ENCODE measurements around the gene CDC45. TPM values are rescaled to one million over a fixed set of nuclear protein-coding genes. Genes with fewer than 3 reads are reported as not detected.

Gene CDC45
- total RNA-seq, 1 experiment from 2014 or later = 29.1 TPM

DNA sequence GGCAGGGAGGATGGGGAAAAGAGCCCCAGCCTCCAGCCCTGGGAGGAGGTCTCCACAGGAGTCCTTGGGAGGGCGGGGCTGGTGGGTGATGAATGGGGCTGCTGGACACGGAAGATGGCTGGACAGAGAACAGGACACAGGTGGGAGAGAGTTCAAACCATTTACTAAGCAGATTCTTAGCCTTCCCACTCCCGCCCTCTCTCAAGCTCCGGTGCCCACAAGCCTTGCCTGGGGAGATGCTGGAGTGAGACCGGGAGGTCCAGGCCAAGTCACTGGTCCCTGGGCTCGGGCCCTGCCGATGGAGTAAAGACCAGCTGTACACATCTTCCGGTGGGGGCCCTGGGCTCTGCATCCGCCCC lies 43.1 kb downstream of the CDC45 start:
- intact Hi-C loops (cut with micrococcal nuclease; ENCODE audit: unreplicated experiment) = no loop called here
- no peaks in the 10 kb centered on the region for H3K9me2 ChIP-seq (ENCODE audit: insufficient read depth)
- no peaks in the 10 kb centered on the region for H3K36me3 ChIP-seq (ENCODE audit: low read depth)
- CTCF ChIA-PET = no interaction called here
- H3K27ac ChIP-seq = no peak overlapping the region
- DNase-seq = no peak
- no peaks in the 10 kb centered on the region for H3K79me2 ChIP-seq (ENCODE audit: low read depth)
- no peak for TF ChIP-seq EZH2 (IDR thresholded peaks at IDR 0.05; ENCODE audit: low read depth)
- TF ChIP-seq, protein P1, sequence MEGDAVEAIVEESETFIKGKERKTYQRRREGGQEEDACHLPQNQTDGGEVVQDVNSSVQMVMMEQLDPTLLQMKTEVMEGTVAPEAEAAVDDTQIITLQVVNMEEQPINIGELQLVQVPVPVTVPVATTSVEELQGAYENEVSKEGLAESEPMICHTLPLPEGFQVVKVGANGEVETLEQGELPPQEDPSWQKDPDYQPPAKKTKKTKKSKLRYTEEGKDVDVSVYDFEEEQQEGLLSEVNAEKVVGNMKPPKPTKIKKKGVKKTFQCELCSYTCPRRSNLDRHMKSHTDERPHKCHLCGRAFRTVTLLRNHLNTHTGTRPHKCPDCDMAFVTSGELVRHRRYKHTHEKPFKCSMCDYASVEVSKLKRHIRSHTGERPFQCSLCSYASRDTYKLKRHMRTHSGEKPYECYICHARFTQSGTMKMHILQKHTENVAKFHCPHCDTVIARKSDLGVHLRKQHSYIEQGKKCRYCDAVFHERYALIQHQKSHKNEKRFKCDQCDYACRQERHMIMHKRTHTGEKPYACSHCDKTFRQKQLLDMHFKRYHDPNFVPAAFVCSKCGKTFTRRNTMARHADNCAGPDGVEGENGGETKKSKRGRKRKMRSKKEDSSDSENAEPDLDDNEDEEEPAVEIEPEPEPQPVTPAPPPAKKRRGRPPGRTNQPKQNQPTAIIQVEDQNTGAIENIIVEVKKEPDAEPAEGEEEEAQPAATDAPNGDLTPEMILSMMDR (conservative IDR thresholded peaks at IDR 0.05) = no peak
- H3K4me1 ChIP-seq (replicated peaks; ENCODE audit: insufficient read depth) = no peaks in the 10 kb centered on the region
- H3F3A ChIP-seq (ENCODE audit: insufficient read depth, low read depth) = no peaks in the 10 kb centered on the region
- H3K9me3 ChIP-seq (ENCODE audit: insufficient read depth, low read depth) = no peaks in the 10 kb centered on the region
- H3K27me3 ChIP-seq (ENCODE audit: insufficient read depth, low read depth) = no peaks in the 10 kb centered on the region
- POLR2A ChIA-PET (ENCODE audit: unreplicated experiment) = no interaction called here
- no peak overlapping the region for H3K4me2 ChIP-seq
- H2AFZ ChIP-seq = no peak overlapping the region
- no peaks in the 10 kb centered on the region for H4K20me1 ChIP-seq (ENCODE audit: insufficient read depth)
- BruUV-seq (replicated peaks) = no TSS peak
- no peak overlapping the region for H3K4me3 ChIP-seq

DNA sequence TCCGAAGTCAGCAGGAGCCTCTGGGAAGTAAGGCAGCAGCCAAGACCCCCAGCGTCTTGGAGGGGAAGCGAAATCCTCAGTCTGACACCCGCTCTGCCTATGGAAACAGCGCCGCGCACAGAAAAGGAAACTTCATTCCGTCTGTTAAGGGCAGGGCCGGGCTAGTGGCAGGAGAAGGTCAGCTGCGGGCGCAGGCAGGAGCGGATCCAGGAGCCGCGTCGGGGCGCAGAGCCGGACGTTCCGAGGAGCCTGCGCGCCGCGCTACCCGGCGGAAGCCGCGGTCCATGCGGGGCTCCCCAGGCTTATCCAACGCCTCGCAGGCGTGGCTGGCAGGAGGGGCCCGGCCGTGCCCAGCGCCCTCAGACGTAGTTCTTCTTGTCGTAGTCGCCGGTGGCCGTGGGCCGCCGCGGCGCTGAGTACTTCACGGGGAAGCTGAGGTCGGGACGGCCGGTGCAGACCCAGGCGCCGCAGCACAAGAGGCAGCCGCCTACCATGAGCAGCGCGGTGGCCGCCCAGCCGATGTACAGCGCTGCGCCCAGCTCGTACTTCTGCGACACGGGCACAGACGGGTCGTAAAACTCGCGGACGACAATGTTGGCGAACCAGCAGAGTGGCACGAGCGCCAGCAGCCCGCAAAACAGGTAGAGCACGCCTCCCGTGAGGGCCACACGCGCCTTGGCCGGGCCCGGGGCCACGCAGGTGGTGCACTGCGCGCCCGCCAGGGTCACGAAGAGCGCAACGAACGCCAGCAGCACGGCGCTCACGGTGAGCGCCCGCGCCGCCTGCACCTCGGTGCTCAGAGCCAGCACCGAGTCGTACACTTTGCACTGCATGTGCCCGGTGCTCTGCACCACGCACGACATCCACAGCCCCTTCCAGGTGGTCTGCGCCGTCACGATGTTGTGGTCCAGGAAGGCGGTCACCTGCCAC lies 43.8 kb downstream of the CDC45 start:
- H3K79me2 ChIP-seq (ENCODE audit: low read depth) = no peaks in the 10 kb centered on the region
- no peaks in the 10 kb centered on the region for H3K9me3 ChIP-seq (ENCODE audit: insufficient read depth, low read depth)
- H3K4me3 ChIP-seq = no peak overlapping the region
- ChIA-PET CTCF (no interaction called here), POLR2A (ENCODE audit: unreplicated experiment) (no interaction called here)
- H3K27me3 ChIP-seq (ENCODE audit: insufficient read depth, low read depth) = no peaks in the 10 kb centered on the region
- H3K4me2 ChIP-seq = no peak overlapping the region
- H4K20me1 ChIP-seq (ENCODE audit: insufficient read depth) = no peaks in the 10 kb centered on the region
- H3K9me2 ChIP-seq (ENCODE audit: insufficient read depth) = no peaks in the 10 kb centered on the region
- no peak overlapping the region for H3K27ac ChIP-seq
- no peaks in the 10 kb centered on the region for H3K36me3 ChIP-seq (ENCODE audit: low read depth)
- H3K4me1 ChIP-seq (replicated peaks; ENCODE audit: insufficient read depth) = no peaks in the 10 kb centered on the region
- TF ChIP-seq, protein P1 (conservative IDR thresholded peaks at IDR 0.05) = no peak
- TF ChIP-seq EZH2 (IDR thresholded peaks at IDR 0.05; ENCODE audit: low read depth) = no peak
- intact Hi-C loops (cut with micrococcal nuclease; ENCODE audit: unreplicated experiment) = no loop called here
- BruUV-seq (replicated peaks) = no TSS peak
- no peak for DNase-seq
- H3F3A ChIP-seq (ENCODE audit: insufficient read depth, low read depth) = no peaks in the 10 kb centered on the region
- H2AFZ ChIP-seq = no peak overlapping the region

DNA sequence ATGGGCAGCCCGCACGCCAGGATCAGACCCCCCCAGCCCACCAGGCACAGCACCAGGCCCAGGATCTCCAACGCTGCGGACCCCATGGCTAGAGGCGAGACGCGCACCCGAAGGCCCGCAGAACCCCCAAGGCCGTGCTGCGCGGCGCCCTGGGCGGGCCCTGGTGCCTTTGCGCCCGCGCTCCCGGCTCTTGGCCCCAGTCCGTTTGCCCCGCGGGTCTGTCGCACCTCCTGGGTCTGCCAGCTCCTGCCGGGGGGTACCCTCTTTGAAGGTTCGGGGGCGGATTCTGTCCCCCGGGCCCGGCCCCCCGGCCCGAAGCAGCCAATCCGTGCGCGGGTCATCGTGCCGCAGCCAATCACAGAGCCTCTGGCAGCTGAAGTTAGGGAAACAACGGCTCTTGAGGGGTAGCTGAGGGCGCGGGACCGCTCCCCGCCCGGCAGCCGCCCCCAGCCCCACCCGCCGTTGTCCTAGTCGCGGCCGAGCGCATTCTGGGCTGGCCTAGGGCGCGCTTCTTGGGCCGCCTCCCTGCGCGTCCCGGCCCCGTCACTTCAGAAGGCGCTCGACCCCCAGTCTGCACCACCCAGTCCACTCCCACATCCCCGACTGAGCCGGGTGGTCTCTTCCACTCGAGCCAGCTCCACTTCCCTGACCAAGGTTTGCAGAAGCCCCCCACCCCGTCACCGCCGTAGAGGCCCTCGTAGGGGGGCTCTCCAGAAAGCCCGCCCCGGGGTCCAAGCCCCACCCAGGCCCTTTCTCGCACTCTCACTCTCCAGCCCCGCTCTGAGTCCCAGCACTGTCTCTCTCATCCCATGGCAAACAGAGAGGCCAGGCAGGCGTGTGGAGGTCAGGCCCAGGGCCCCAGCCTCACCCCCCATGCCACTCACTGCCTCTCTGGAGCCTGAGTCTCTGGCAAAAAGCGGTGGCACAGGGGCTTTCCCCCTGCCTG lies 44.7 kb downstream of the CDC45 start, which contains the start of gene CLDN5:
Gene CLDN5, minus strand, starts transcription at position 241 of the 946 bp plus-strand sequence. Its CDS starts 155 bp downstream, at position 86.
- Histone ChIP-seq H3K79me2 (ENCODE audit: low read depth) (no peaks in the 10 kb centered on the region), H3K9me2 (ENCODE audit: insufficient read depth) (no peaks in the 10 kb centered on the region), H3K9me3 (ENCODE audit: insufficient read depth, low read depth) (no peaks in the 10 kb centered on the region), H3K27me3 (ENCODE audit: insufficient read depth, low read depth) (no peaks in the 10 kb centered on the region), H4K20me1 (ENCODE audit: insufficient read depth) (no peaks in the 10 kb centered on the region), H3K4me3 (no peak within 1 kb of the TSS), H3F3A (ENCODE audit: insufficient read depth, low read depth) (no peaks in the 10 kb centered on the region), H3K4me2 (no peak within 1 kb of the TSS), H2AFZ (no peak within 1 kb of the TSS), H3K4me1 (replicated peaks; ENCODE audit: insufficient read depth) (no peaks in the 10 kb centered on the region), H3K27ac (no peak within 1 kb of the TSS), H3K36me3 (ENCODE audit: low read depth) (no peaks in the 10 kb centered on the region)
- no TSS peak for BruUV-seq (replicated peaks)
- ChIA-PET CTCF (no interaction called here), POLR2A (ENCODE audit: unreplicated experiment) (no interaction called here)
- intact Hi-C loops (cut with micrococcal nuclease; ENCODE audit: unreplicated experiment) = no loop called here
- TF ChIP-seq, protein P1 (conservative IDR thresholded peaks at IDR 0.05) = no peak
- TF ChIP-seq EZH2 (IDR thresholded peaks at IDR 0.05; ENCODE audit: low read depth) = no peak
- no peak for DNase-seq
